ENCODE data around the gene HPS5. TPM values are rescaled to one million over a fixed set of nuclear protein-coding genes. Genes with fewer than 3 reads are reported as not detected.

The HPS5 gene
- total and polyA plus RNA-seq, 2 donors (not counting 3 experiments of a cell fraction or from before 2014, with no cell fraction given), result 4.7 to 14.1 TPM

- H2AFZ ChIP-seq (ENCODE audit: low read depth, low read length), result no peak overlapping the region
- H3K9me1 ChIP-seq (replicated peaks; ENCODE audit: control insufficient read depth, extremely low read depth, insufficient read depth, low read length), result no peaks in the 10 kb centered on the region
- H4K20me1 ChIP-seq (replicated peaks; ENCODE audit: control insufficient read depth, extremely low read depth, insufficient read depth, low read length), result no peaks in the 10 kb centered on the region
- dilution Hi-C loops (cut with MboI; ENCODE audit: extremely low pct_ligation_motif_present, low sequenced_read_pairs) (no loop called here), intact Hi-C loops (cut with micrococcal nuclease) (no loop called here)
- POLR2A ChIA-PET, result no interaction called here
- no peak overlapping the region for H3K27ac ChIP-seq (ENCODE audit: insufficient read depth, low read depth, low read length)
- H3K9ac ChIP-seq (replicated peaks; ENCODE audit: extremely low read depth, insufficient read depth, low read length), result no peak overlapping the region
- DNase-seq (ENCODE audit: low read depth, low spot score) (no peak), FAIRE-seq (no peak)
- H3K36me3 ChIP-seq (ENCODE audit: control insufficient read depth in 2 of 2, extremely low read depth in 1 of 2, insufficient read depth in 2 of 2, low read length in 2 of 2), result peaks cover 0 to 7% of the 10 kb centered on the region in 2 experiments
- no peaks in the 10 kb centered on the region for H3K4me1 ChIP-seq (ENCODE audit: control insufficient read depth, extremely low read depth, insufficient read depth, low read length)
- CTCF ChIA-PET, result no interaction called here
- H3K27me3 ChIP-seq (ENCODE audit: control insufficient read depth in 2 of 2, insufficient read depth in 2 of 2, low read length in 2 of 2), result no peaks in the 10 kb centered on the region
- H3K79me2 ChIP-seq (ENCODE audit: control insufficient read depth, insufficient read depth, low read length), result peaks cover 2% of the 10 kb centered on the region
- no peaks in the 10 kb centered on the region for H3K9me3 ChIP-seq (replicated peaks; ENCODE audit: control insufficient read depth, insufficient read depth, low read length)
- TF ChIP-seq EZH2 (IDR thresholded peaks at IDR 0.05; ENCODE audit: borderline replicate concordance, low read depth, low read length, severe bottlenecking), result no peak
- no peak for TF ChIP-seq GATA2 (IDR thresholded peaks at IDR 0.05; ENCODE audit: insufficient read depth, insufficient read length, low read depth, low read length)
- no peak for TF ChIP-seq FOS (IDR thresholded peaks at IDR 0.05; ENCODE audit: borderline replicate concordance, insufficient read depth, low read length)
- no peak for TF ChIP-seq POLR2A (IDR thresholded peaks at IDR 0.05; ENCODE audit: low read depth, low read length)
- no peak overlapping the region for H3K4me2 ChIP-seq (ENCODE audit: insufficient read depth, low read length)
- no peak overlapping the region for H3K4me3 ChIP-seq (replicated peaks in 1 of 3; ENCODE audit: insufficient read depth in 1 of 3, low read depth in 1 of 3, low read length in 3 of 3)
- BruUV-seq (replicated peaks), result no TSS peak
Measured at GRCh38 chr11:18312012-18312411, 9.9 kb downstream of the HPS5 start.

DNA sequence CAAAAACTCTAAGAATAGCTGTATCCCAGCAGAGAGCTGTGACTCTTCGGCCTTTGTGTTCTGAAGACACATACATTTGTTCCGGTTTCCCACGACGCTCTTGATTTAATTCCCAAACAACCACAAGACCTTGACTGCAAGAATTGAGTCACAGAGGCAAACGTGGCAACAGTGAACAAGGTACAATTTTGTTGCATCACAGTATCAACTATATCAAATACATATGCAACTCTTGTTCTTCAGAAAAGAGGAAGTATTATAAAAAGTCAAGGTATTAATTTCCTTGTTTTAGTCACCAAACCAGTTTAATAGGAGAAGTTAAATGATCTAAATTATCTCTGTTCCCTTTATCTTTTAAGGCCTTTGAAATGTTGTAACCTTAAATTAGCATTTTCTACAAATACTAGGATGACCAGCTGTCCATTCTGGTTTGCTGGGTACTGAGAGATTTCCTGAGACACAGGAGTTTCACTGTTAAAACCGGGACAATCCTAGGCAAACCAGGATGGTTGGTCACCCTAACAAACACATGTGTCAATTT lies 11.1 kb downstream of the HPS5 start:
- ChIA-PET CTCF (interaction anchor here (0.6 kb wide), 1 partner anchor 118 kb away, joined by 3 read pairs; no protein-coding TSS in a partner anchor), POLR2A (no interaction called here)
- TF ChIP-seq MYC (IDR thresholded peaks at IDR 0.05; ENCODE audit: low read depth, low read length) (no peak), JUN (IDR thresholded peaks at IDR 0.05; ENCODE audit: borderline replicate concordance, insufficient read depth, insufficient read length, low read depth) (no peak), EZH2 (IDR thresholded peaks at IDR 0.05; ENCODE audit: borderline replicate concordance, low read depth, low read length, severe bottlenecking) (no peak), POLR2A (IDR thresholded peaks at IDR 0.05; ENCODE audit: low read depth, low read length) (no peak), POLR2AphosphoS5 (IDR thresholded peaks at IDR 0.05; ENCODE audit: insufficient read depth, low read depth, low read length) (no peak), GATA2 (IDR thresholded peaks at IDR 0.05; ENCODE audit: insufficient read depth, insufficient read length, low read depth, low read length) (no peak), FOS (IDR thresholded peaks at IDR 0.05; ENCODE audit: borderline replicate concordance, insufficient read depth, low read length) (no peak), MAX (IDR thresholded peaks at IDR 0.05; ENCODE audit: insufficient read depth, insufficient read length) (no peak), CTCF (IDR thresholded peaks at IDR 0.05; ENCODE audit: extremely low read depth in 1 of 2, insufficient read depth in 1 of 2, low read depth in 1 of 2, low read length in 2 of 2) (no peak)
- no peak overlapping the region for H3K4me3 ChIP-seq (replicated peaks in 1 of 3; ENCODE audit: insufficient read depth in 1 of 3, low read depth in 1 of 3, low read length in 3 of 3)
- no peaks in the 10 kb centered on the region for H3K9me1 ChIP-seq (replicated peaks; ENCODE audit: control insufficient read depth, extremely low read depth, insufficient read depth, low read length)
- peaks cover 0 to 5% of the 10 kb centered on the region in 2 experiments for H3K36me3 ChIP-seq (ENCODE audit: control insufficient read depth in 2 of 2, extremely low read depth in 1 of 2, insufficient read depth in 2 of 2, low read length in 2 of 2)
- peaks cover 2% of the 10 kb centered on the region for H3K79me2 ChIP-seq (ENCODE audit: control insufficient read depth, insufficient read depth, low read length)
- DNase-seq (ENCODE audit: low read depth, low spot score) (no peak), FAIRE-seq (no peak)
- H2AFZ ChIP-seq (ENCODE audit: low read depth, low read length), result no peak overlapping the region
- H3K9me3 ChIP-seq (replicated peaks; ENCODE audit: control insufficient read depth, insufficient read depth, low read length), result no peaks in the 10 kb centered on the region
- dilution Hi-C loops (cut with MboI; ENCODE audit: extremely low pct_ligation_motif_present, low sequenced_read_pairs), result no loop called here
- intact Hi-C loops (cut with micrococcal nuclease), result no loop called here
- H3K27me3 ChIP-seq (ENCODE audit: control insufficient read depth in 2 of 2, insufficient read depth in 2 of 2, low read length in 2 of 2), result no peaks in the 10 kb centered on the region
- H4K20me1 ChIP-seq (replicated peaks; ENCODE audit: control insufficient read depth, extremely low read depth, insufficient read depth, low read length), result no peaks in the 10 kb centered on the region
- H3K4me1 ChIP-seq (ENCODE audit: control insufficient read depth, extremely low read depth, insufficient read depth, low read length), result no peaks in the 10 kb centered on the region
- no peak overlapping the region for H3K4me2 ChIP-seq (ENCODE audit: insufficient read depth, low read length)
- no peak overlapping the region for H3K9ac ChIP-seq (replicated peaks; ENCODE audit: extremely low read depth, insufficient read depth, low read length)
- no peak overlapping the region for H3K27ac ChIP-seq (ENCODE audit: insufficient read depth, low read depth, low read length)
- no TSS peak for BruUV-seq (replicated peaks)

Data from endothelial cell of umbilical vein (primary cell).